ENCODE results near the gene NUP62CL.

DNA sequence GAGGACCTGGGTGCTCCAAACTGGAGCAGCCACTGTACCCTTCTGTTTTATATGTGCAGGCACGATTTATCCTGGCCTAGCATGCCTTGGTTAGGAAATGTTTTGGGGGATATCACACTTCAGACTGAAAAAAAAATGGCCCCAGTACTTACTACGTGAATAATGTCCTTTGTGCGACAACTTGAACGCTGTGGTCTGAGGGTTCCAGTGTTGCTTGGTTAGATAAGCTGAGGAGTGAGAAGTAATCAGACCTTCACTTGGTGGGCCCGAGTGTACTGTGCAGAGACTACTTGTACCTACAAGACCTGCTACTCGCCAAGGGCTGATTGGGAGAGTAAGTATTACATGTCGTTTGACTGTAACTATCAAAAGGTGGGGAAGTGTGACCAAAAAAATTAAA lies 856 bp upstream of the NUP62CL start:
- TF ChIP-seq, protein P1, sequence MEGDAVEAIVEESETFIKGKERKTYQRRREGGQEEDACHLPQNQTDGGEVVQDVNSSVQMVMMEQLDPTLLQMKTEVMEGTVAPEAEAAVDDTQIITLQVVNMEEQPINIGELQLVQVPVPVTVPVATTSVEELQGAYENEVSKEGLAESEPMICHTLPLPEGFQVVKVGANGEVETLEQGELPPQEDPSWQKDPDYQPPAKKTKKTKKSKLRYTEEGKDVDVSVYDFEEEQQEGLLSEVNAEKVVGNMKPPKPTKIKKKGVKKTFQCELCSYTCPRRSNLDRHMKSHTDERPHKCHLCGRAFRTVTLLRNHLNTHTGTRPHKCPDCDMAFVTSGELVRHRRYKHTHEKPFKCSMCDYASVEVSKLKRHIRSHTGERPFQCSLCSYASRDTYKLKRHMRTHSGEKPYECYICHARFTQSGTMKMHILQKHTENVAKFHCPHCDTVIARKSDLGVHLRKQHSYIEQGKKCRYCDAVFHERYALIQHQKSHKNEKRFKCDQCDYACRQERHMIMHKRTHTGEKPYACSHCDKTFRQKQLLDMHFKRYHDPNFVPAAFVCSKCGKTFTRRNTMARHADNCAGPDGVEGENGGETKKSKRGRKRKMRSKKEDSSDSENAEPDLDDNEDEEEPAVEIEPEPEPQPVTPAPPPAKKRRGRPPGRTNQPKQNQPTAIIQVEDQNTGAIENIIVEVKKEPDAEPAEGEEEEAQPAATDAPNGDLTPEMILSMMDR (conservative IDR thresholded peaks at IDR 0.05; ENCODE audit: low read depth, low read length), result no peak
- no peak for TF ChIP-seq EZH2 (IDR thresholded peaks at IDR 0.05; ENCODE audit: low read length, unreplicated experiment)
- TF ChIP-seq EZH2phosphoT487 (IDR thresholded peaks at IDR 0.05; ENCODE audit: borderline replicate concordance, low read length), result no peak

All from PC-3 (cell line).